HepG2 (cell line): ENCODE results near the gene VAMP5. TPM values are rescaled to one million over a fixed set of nuclear protein-coding genes. Genes with fewer than 3 reads are reported as not detected.
A peak's percentile ranks its signal among the peaks of the same experiment; 100 is the strongest.

Experiments
- CCDC6 ChIP-seq: sonication (generic); formaldehyde crosslinking; IDR thresholded peaks from 2 replicates; pipeline ENCODE4 v1.8.1; 2022; ENCODE audit warnings: mild to moderate bottlenecking, missing genetic modification reagents, moderate library complexity
- GMEB1 ChIP-seq: sonication (generic); formaldehyde crosslinking; IDR thresholded peaks from 2 replicates; pipeline ENCODE4 v1.5.1; 2020; ENCODE audit warnings: missing genetic modification reagents, mild to moderate bottlenecking, borderline replicate concordance
- KDM1A ChIP-seq: IDR thresholded peaks from 2 replicates; pipeline ENCODE4 v1.6.1; 2016; ENCODE audit warnings: missing compliant biosample characterization
- MTF2 ChIP-seq: sonication (generic); formaldehyde crosslinking; IDR thresholded peaks from 2 replicates; pipeline ENCODE4 v1.5.0; 2020; ENCODE audit warnings: missing genetic modification reagents, borderline replicate concordance
- NCOR1 ChIP-seq: fragments of 200-600 bp; sonication (generic); IDR thresholded peaks from 2 replicates; pipeline ENCODE4 v1.7.0; 2017; ENCODE audit warnings: antibody characterized with exemption, low read length, borderline replicate concordance
- PRMT3 ChIP-seq: sonication (generic); formaldehyde crosslinking; IDR thresholded peaks from 2 replicates; pipeline ENCODE4 v1.8.1; 2022; ENCODE audit warnings: low read depth, mild to moderate bottlenecking, moderate library complexity, missing genetic modification reagents, borderline replicate concordance
- SCMH1 ChIP-seq: sonication (generic); formaldehyde crosslinking; IDR thresholded peaks from 2 replicates; pipeline ENCODE4 v1.9.0; 2021; ENCODE audit warnings: missing genetic modification reagents, mild to moderate bottlenecking, borderline replicate concordance
- TBL1XR1 ChIP-seq: fragments of 150-350 bp; IDR thresholded peaks from 2 replicates; pipeline ENCODE4 v1.6.1; 2014; ENCODE audit warnings: borderline replicate concordance, low read length; ENCODE audit not compliant: partially characterized antibody
- THAP11 ChIP-seq: IDR thresholded peaks from 2 replicates; pipeline ENCODE4 v1.6.1; 2016; ENCODE audit warnings: missing biosample characterization, missing genetic modification reagents
- ZC3H4 ChIP-seq: sonication (generic); formaldehyde crosslinking; IDR thresholded peaks from 2 replicates; pipeline ENCODE4 v1.4.0; 2020; ENCODE audit warnings: missing genetic modification reagents, borderline replicate concordance
- ZNF142 ChIP-seq: sonication (generic); formaldehyde crosslinking; IDR thresholded peaks from 2 replicates; pipeline ENCODE4 v1.4.0; 2020; ENCODE audit warnings: missing genetic modification reagents
- ZNF225 ChIP-seq: sonication (generic); formaldehyde crosslinking; IDR thresholded peaks from 2 replicates; pipeline ENCODE4 v1.4.0; 2020; ENCODE audit warnings: mild to moderate bottlenecking, missing genetic modification reagents
- ZNF496 ChIP-seq: sonication (generic); formaldehyde crosslinking; IDR thresholded peaks from 2 replicates; pipeline ENCODE4 v1.8.1; 2023; ENCODE audit warnings: mild to moderate bottlenecking, moderate library complexity, missing genetic modification reagents; ENCODE audit not compliant: insufficient replicate concordance
- ZNF510 ChIP-seq: sonication (generic); formaldehyde crosslinking; IDR thresholded peaks from 2 replicates; pipeline ENCODE4 v1.4.0; 2020; ENCODE audit warnings: low read depth, mild to moderate bottlenecking, missing genetic modification reagents
- ZNF619 ChIP-seq: sonication (generic); formaldehyde crosslinking; IDR thresholded peaks from 2 replicates; pipeline ENCODE4 v1.4.0; 2020; ENCODE audit warnings: mild to moderate bottlenecking, missing genetic modification reagents
- ZNF644 ChIP-seq: IDR thresholded peaks from 2 replicates; pipeline ENCODE4 v1.6.1; 2016; ENCODE audit warnings: low read depth
- polyA plus RNA-seq, 8 experiments: library from polyadenylated mRNA; depleted of rRNA in 3 of 8; stranded (reverse) in 7 of 8; unstranded in 1 of 8; fragments of >200 nt; fragmentation: Illumina TruSeq in 4 of 8; extraction: Trizol in 4 of 8; gene quantifications; 2 replicates each; pipeline versions ENCODE4 v1.2.1 to v1.2.3, GENCODE V29; 2011 to 2016; ENCODE audit warnings: low read depth in 4 of 8, missing spikeins in 1 of 8, mixed read lengths in 1 of 8; ENCODE audit not compliant: insufficient read depth in 1 of 8
- total RNA-seq, 5 experiments: library from RNA; depleted of rRNA; stranded (reverse); fragments of >200 nt; fragmentation: Illumina TruSeq; extraction: Trizol; gene quantifications; 2 replicates each; pipeline ENCODE4 v1.2.3, GENCODE V29; 2016; ENCODE audit warnings: low read depth in 1 of 5
- TF ChIP-seq, protein P1 (sequence below): sonication (generic); formaldehyde crosslinking; IDR thresholded peaks from 2 replicates; pipeline ENCODE4 v1.5.0; 2020; ENCODE audit warnings: missing genetic modification reagents
- TF ChIP-seq, protein P2 (sequence below): sonication (generic); formaldehyde crosslinking; IDR thresholded peaks from 2 replicates; pipeline ENCODE4 v1.4.0; 2020; ENCODE audit warnings: missing genetic modification reagents, mild to moderate bottlenecking, borderline replicate concordance

VAMP5 gene
- total and polyA plus RNA-seq, 2 of the 13 experiments (the other 11 are each of a cell fraction or from before 2014, with no cell fraction given): 7.2 to 56.7 TPM

DNA sequence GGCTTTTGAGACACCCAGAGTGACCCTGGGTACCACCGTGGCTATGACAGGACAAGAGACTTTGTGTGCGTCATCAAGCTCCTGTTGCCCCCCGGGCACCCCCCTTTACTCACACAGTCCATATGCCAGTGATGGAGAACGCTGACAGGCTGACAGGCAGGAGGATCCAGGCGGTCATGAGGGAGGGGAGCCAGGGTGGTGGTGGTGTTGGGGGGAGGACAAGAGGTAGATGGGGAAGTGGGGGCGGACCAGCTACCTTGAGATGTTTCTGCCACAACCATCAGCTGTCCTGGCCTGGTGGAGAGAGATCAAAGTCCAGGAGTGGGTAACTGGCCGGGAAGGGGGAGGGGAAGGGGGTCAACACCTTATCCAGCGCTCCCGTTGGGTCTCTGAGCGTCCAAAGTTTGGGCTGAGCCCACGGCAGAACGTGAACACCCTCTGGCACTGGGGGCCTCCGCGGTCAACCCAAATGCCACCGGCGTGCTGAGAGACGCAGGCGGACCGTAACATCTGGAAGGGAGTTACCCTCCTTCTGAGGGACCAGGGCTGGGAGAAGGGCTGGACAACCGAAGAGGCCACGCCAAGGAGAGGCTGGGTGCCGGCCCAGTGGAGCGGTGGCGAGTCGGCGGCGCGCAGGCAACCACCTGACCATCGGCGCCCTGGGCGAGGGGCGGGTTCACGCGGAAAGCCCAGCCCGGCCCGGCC is 17.7 kb downstream of the VAMP5 start (continued):
- TF ChIP-seq NCOR1 (peak; percentile 67), ZNF510 (no peak), CCDC6 (CRISPR knock-in tag) (no peak), PRMT3 (no peak), ZNF496 (CRISPR knock-in tag) (no peak), TBL1XR1 (peak; percentile 8), ZC3H4 (CRISPR knock-in tag) (0 out of 2 replicates have a peak, but pooled peaks have one; percentile 29), ZNF142 (CRISPR knock-in tag) (no peak; the same call in 1 of the 2 replicates), SCMH1 (no peak), MTF2 (no peak), THAP11 (no peak), ZNF619 (0 out of 2 replicates have a peak, but pooled peaks have one; percentile 33), ZNF225 (CRISPR knock-in tag) (0 out of 2 replicates have a peak, but pooled peaks have one; percentile 44), GMEB1 (CRISPR knock-in tag) (no peak; the same call in 1 of the 2 replicates), KDM1A (CRISPR knock-in tag) (no peak), ZNF644 (CRISPR knock-in tag) (no peak)
- TF ChIP-seq, protein P1, sequence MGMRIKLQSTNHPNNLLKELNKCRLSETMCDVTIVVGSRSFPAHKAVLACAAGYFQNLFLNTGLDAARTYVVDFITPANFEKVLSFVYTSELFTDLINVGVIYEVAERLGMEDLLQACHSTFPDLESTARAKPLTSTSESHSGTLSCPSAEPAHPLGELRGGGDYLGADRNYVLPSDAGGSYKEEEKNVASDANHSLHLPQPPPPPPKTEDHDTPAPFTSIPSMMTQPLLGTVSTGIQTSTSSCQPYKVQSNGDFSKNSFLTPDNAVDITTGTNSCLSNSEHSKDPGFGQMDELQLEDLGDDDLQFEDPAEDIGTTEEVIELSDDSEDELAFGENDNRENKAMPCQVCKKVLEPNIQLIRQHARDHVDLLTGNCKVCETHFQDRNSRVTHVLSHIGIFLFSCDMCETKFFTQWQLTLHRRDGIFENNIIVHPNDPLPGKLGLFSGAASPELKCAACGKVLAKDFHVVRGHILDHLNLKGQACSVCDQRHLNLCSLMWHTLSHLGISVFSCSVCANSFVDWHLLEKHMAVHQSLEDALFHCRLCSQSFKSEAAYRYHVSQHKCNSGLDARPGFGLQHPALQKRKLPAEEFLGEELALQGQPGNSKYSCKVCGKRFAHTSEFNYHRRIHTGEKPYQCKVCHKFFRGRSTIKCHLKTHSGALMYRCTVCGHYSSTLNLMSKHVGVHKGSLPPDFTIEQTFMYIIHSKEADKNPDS: 0 out of 2 replicates have a peak, but pooled peaks have one; percentile 0
- TF ChIP-seq, protein P2, sequence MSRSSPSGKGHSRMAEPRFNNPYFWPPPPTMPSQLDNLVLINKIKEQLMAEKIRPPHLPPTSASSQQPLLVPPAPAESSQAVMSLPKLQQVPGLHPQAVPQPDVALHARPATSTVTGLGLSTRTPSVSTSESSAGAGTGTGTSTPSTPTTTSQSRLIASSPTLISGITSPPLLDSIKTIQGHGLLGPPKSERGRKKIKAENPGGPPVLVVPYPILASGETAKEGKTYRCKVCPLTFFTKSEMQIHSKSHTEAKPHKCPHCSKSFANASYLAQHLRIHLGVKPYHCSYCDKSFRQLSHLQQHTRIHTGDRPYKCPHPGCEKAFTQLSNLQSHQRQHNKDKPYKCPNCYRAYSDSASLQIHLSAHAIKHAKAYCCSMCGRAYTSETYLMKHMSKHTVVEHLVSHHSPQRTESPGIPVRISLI: no peak
